ENCODE results near the gene GNAZ.

The GNAZ gene

GRCh38 chr22:23110190-23110921 lies 40.0 kb downstream of the GNAZ start:
- no peak for DNase-seq

- peak; percentile 57 for DNase-seq
Measured at GRCh38 chr22:23110922-23111527, 40.7 kb downstream of the GNAZ start.

- no peak for DNase-seq
Measured at GRCh38 chr22:23112472-23113012, 42.2 kb downstream of the GNAZ start.

- no peak for DNase-seq
Measured at GRCh38 chr22:23113067-23113846, 42.9 kb downstream of the GNAZ start.

GRCh38 chr22:23113847-23114720 lies 43.8 kb downstream of the GNAZ start:
- no peak for DNase-seq

GRCh38 chr22:23114721-23115020 lies 44.4 kb downstream of the GNAZ start:
- DNase-seq, result no peak

GRCh38 chr22:23115369-23115768 lies 45.0 kb downstream of the GNAZ start:
- no peak for DNase-seq

- DNase-seq, result no peak
Measured at GRCh38 chr22:23115825-23116494, 45.6 kb downstream of the GNAZ start.

- no peak for DNase-seq
Measured at GRCh38 chr22:23116506-23117263, 46.4 kb downstream of the GNAZ start.

- no peak for DNase-seq
Measured at GRCh38 chr22:23117275-23117674, 47.0 kb downstream of the GNAZ start.

GRCh38 chr22:23117891-23118646 lies 47.8 kb downstream of the GNAZ start:
- DNase-seq, result no peak

- DNase-seq, result no peak
Measured at GRCh38 chr22:23118647-23119493, 48.6 kb downstream of the GNAZ start.

- DNase-seq, result no peak
Measured at GRCh38 chr22:23119494-23120414, 49.4 kb downstream of the GNAZ start.

- no peak for DNase-seq
Measured at GRCh38 chr22:23120415-23120899, 50.1 kb downstream of the GNAZ start.

GRCh38 chr22:23121000-23121421 lies 50.7 kb downstream of the GNAZ start:
- DNase-seq, result no peak

GRCh38 chr22:23121424-23121823 lies 51.1 kb downstream of the GNAZ start:
- DNase-seq, result no peak

- no peak for DNase-seq
Measured at GRCh38 chr22:23122216-23122957, 52.1 kb downstream of the GNAZ start.

Measured in NCI-H187 treated with DMSO at 0.1 percent for 48 hours (cell line).